ENCODE results near the gene PLSCR1. TPM values are rescaled to one million over a fixed set of nuclear protein-coding genes. Genes with fewer than 3 reads are reported as not detected.

The PLSCR1 gene
- total and polyA plus RNA-seq, 9 of the 15 experiments (the other 6 are each of a cell fraction or from before 2014, with no cell fraction given) = 40.6 to 122 (median 69.1) TPM

- no peak for TF ChIP-seq CUX1 (CRISPR knock-in tag; IDR thresholded peaks at IDR 0.05)
- no peak for TF ChIP-seq RBM22 (IDR thresholded peaks at IDR 0.05; ENCODE audit: low read depth, low read length, poor library complexity, severe bottlenecking)
- TF ChIP-seq BRCA1 (IDR thresholded peaks at IDR 0.05) = no peak
- TF ChIP-seq BRCA1 (CRISPR knock-in tag; IDR thresholded peaks at IDR 0.05) = no peak
- no peak for TF ChIP-seq TOE1 (IDR thresholded peaks at IDR 0.05; ENCODE audit: borderline replicate concordance)
- TF ChIP-seq TOE1 (CRISPR knock-in tag; IDR thresholded peaks at IDR 0.05; ENCODE audit: borderline replicate concordance, low read depth) = no peak
- TF ChIP-seq HNRNPUL1 (IDR thresholded peaks at IDR 0.05; ENCODE audit: low read length) = no peak
- no peak for TF ChIP-seq SIN3B (IDR thresholded peaks at IDR 0.05; ENCODE audit: low read depth)
- TF ChIP-seq GTF2A2 (tag; IDR thresholded peaks at IDR 0.05) = no peak
- TF ChIP-seq SMAD3 (CRISPR knock-in tag; conservative IDR thresholded peaks at IDR 0.05) = no peak
- TF ChIP-seq FOXM1 (IDR thresholded peaks at IDR 0.05; ENCODE audit: low read depth) = no peak
- TF ChIP-seq FOXM1 (CRISPR knock-in tag; IDR thresholded peaks at IDR 0.05; ENCODE audit: low read depth) = no peak
- TF ChIP-seq HOMEZ (CRISPR knock-in tag; IDR thresholded peaks at IDR 0.05) = no peak
- TF ChIP-seq SRF (CRISPR knock-in tag; IDR thresholded peaks at IDR 0.05) = peak in 1 of 2 experiments; percentile 86; a peak in 1 of 4 replicates
- TF ChIP-seq ZNF41 (CRISPR knock-in tag; conservative IDR thresholded peaks at IDR 0.05) = no peak
- TF ChIP-seq UBTF (IDR thresholded peaks at IDR 0.05; ENCODE audit: borderline replicate concordance in 1 of 2, low read depth in 2 of 2, low read length in 2 of 2) = no peak
- no peak for TF ChIP-seq JUNB (CRISPR knock-in tag; conservative IDR thresholded peaks at IDR 0.05)
Measured at GRCh38 chr3:146469150-146470017, 75.0 kb downstream of the PLSCR1 start, which contains the start of gene PLSCR2 (continued).

Data from K562 (cell line).